ENCODE results near the gene ZNF653.
A peak's percentile ranks its signal among the peaks of the same experiment; 100 is the strongest.

Gene ZNF653

GRCh38 chr19:11513946-11514345, 8.3 kb upstream of the ZNF653 start:
- no peak for DNase-seq

GRCh38 chr19:11510444-11510843, 4.8 kb upstream of the ZNF653 start:
- no peak for DNase-seq

GRCh38 chr19:11507370-11508078, 1.9 kb upstream of the ZNF653 start:
- no peak for DNase-seq

- DNase-seq = no peak
These were observed 1.3 kb upstream of the ZNF653 start for GRCh38 chr19:11506967-11507366.

- no peak for DNase-seq
These were observed 489 bp upstream of the ZNF653 start for GRCh38 chr19:11506101-11506555.

- DNase-seq = peak; percentile 72
These were observed 571 bp downstream of the ZNF653 start for GRCh38 chr19:11505032-11505503.

GRCh38 chr19:11504502-11505031, 1.1 kb downstream of the ZNF653 start:
- DNase-seq = no peak

GRCh38 chr19:11499890-11500420, 5.7 kb downstream of the ZNF653 start:
- no peak for DNase-seq

- DNase-seq = no peak
These were observed 6.4 kb downstream of the ZNF653 start for GRCh38 chr19:11499220-11499726.

- no peak for DNase-seq
These were observed 9.1 kb downstream of the ZNF653 start for GRCh38 chr19:11496391-11497163.

- DNase-seq = no peak
These were observed 9.8 kb downstream of the ZNF653 start for GRCh38 chr19:11495885-11496284.

GRCh38 chr19:11495481-11495880, 10.2 kb downstream of the ZNF653 start:
- no peak for DNase-seq

- no peak for DNase-seq
These were observed 10.9 kb downstream of the ZNF653 start for GRCh38 chr19:11494634-11495285.

- DNase-seq = no peak
These were observed 16.3 kb downstream of the ZNF653 start for GRCh38 chr19:11489378-11489777.

- no peak for DNase-seq
These were observed 18.8 kb downstream of the ZNF653 start for GRCh38 chr19:11486661-11487503.

- no peak for DNase-seq
These were observed 20.3 kb downstream of the ZNF653 start for GRCh38 chr19:11485245-11485837.

GRCh38 chr19:11483366-11484111, 22.1 kb downstream of the ZNF653 start:
- no peak for DNase-seq

GRCh38 chr19:11482384-11483050, 23.1 kb downstream of the ZNF653 start:
- peak; percentile 46 for DNase-seq

- DNase-seq = peak; percentile 82
These were observed 23.9 kb downstream of the ZNF653 start for GRCh38 chr19:11481534-11482383.
